GM18505 (cell line): ENCODE measurements around the gene NGFR.
"Not testable (repeated sequence)": the region's sequence is repeated elsewhere in the genome, so short reads cannot be mapped to it uniquely, and the experiment has no call there.

Experiments used
- ATAC-seq: cut with Tn5 transposase; IDR thresholded peaks from one replicate; pipeline ENCODE4 v1.9.1; 2021; ENCODE audit not compliant: unreplicated experiment
- POLR2A ChIP-seq: IDR thresholded peaks from 4 replicates; pipeline ENCODE4 v1.6.1; 2011; ENCODE audit warnings: borderline replicate concordance; ENCODE audit not compliant: insufficient read depth, insufficient read length; ENCODE audit errors: extremely low read depth

NGFR gene

DNA sequence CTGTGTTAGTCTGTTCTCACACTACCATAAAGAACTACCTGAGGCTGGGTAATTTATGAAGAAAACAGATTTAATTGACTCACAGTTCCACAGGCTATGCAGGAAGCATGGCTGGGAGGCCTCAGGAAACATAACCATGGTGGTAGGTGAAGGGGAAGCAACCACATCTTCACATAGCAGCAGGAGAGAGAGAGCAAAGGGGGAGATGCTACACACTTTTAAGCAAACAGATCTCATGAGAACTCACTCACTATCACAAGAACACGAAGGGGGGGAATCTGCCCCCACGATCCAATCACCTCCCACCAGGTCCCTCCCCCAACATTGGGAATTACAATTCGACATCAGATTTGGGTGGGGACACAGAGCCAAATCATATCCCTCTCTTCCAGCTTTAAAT lies 48.8 kb downstream of the NGFR start:
- ATAC-seq, result no peak
- TF ChIP-seq POLR2A, result no peak

DNA sequence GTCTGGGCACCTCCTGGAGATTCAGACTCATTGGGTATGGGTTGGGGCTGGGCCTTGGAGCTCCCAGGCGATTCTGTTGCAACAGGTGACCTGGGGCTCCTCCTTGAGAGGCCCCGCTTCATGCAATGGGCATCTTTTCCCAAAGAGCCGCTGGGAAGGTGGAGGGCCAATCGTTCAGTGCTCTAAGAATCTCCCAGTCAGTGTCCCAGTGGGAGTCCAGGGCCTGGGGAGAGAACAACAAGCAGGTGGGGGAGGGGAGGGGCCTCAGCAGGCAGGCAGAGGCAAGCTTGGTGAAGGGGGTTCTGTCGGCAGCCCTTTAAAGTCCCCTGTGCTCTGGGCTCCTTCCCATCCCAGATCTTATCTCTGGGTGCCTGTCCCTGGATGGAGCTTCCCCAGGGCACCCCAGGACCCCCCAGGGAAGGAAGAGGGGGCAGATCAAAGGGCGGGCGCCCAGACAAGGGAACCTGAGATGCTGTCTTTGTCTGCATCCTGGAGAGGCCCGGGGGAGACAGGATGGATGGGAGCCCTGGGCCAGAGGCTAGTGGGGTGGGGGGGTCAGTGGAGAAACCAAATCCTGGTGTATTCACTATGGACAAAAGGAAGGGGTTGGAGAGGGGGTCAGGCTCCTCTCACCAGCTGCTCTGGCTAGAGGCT lies 50.0 kb downstream of the NGFR start:
- no peak for ATAC-seq
- no peak for TF ChIP-seq POLR2A

- ATAC-seq, result no peak
- no peak for TF ChIP-seq POLR2A
Observed at GRCh38 chr17:49545806-49546545, 50.9 kb downstream of the NGFR start.

DNA sequence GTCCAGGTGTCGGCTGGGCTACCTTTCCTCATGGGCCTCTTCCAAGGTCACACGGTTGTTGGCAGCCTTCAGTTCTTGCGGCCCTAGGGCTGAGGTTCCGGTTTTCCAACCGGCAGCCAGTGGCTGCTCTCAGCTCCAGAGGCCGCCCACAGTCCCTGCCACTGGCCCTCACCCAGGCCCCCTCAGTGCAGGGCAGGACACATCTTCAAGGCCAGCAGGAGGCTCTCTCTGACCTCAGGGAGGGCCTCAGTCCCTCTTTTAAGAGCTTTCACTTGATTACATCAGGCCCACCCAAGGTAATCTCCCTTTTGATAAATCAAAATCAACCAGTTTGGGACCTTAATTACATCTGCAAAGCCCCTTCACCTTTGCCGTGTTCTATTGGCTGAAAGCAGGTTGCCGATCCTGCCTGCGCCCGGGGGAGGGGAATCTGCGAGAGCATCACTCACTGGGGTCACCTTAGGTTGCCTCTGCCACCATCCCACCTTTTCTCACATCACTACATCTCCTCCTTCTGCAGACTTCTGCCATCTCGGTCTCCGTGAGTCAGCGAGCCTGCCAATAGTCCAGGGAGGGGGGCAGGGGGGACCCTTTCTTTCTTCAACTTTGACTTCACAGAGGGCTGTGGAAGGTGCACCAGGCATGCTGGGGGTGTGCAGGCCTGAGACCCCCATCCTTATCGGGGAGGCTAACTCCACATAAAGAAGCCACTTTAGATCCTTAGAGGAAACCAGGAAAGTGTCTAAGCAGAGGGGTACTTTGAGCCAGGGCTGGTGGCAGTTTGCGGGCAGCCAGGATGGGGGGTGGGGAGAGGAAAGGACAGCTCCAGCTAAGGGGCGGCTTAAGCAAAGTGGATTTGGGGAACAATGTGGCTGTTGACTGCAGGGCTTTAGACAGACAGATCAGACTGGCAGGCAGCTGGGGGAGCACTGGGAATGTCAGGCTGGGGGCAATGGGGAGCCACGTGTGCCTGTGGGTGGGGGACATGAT lies 51.7 kb downstream of the NGFR start:
- TF ChIP-seq POLR2A, result no peak
- no peak for ATAC-seq

DNA sequence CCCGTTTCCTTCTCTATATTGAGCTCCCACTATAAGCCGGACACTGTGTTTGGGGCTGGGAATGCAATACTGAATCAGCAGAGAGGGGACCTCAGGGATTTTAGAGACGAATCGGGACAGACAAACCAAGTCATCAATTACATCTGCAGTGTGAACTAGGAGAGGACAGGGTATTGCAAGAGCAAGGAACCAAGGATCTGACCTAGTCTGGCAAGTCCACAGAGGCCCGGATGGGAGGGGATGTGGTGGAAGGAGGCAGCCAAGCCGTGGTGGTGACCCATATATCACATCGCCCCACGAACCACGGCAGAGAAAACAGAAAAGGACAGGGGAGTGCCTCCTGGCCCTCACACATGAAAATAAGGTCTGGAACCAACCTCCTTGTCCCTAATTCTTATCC lies 52.5 kb downstream of the NGFR start:
- no peak for TF ChIP-seq POLR2A
- no peak for ATAC-seq

DNA sequence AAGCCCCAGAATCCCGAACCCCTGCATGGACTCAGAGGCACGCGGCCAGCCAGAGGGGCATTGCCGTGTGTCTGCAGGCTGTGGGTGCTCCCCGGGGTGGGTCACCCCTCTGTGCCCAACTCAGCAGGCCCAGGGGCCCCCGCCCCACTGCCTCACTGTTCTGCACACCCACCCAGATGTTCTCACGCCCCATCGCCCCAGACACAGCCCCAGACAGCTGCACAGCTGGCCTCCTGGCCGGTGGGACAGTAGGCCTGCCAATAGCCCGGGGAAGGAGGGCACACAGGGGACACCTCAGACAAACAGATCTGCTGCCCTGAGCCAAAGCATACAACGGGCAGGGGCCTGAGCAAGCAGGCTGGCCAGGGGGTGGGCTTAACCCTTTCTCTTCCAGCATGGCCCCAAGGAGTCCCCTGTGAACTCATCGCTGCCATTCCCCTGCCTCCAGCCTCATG lies 53.0 kb downstream of the NGFR start:
- no peak for TF ChIP-seq POLR2A

GRCh38 chr17:49548506-49549310 lies 53.6 kb downstream of the NGFR start:
- TF ChIP-seq POLR2A, result no peak

More for the DNA sequence above, 53.0 kb downstream of the NGFR start:
- no peak for ATAC-seq

DNA sequence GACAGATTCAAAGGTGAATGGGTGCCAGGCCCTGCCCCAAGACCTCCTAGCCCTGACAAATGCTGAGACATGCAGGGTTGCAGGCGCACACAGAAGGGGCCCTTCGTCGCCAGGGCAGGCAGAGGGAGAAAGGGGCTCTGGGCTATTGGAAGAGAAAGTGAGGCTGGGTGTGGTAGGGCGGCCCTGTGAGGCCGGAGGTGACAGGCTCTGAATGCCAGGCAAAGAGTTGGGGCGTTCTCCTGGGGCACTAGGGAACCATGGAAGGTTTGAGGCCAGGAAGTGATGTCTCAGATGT lies 54.2 kb downstream of the NGFR start:
- no peak for TF ChIP-seq POLR2A
- ATAC-seq, result no peak

More at GRCh38 chr17:49548506-49549310, 53.6 kb downstream of the NGFR start:
- ATAC-seq, result no peak

GRCh38 chr17:49549691-49550678 lies 54.9 kb downstream of the NGFR start:
- ATAC-seq, result no peak

DNA sequence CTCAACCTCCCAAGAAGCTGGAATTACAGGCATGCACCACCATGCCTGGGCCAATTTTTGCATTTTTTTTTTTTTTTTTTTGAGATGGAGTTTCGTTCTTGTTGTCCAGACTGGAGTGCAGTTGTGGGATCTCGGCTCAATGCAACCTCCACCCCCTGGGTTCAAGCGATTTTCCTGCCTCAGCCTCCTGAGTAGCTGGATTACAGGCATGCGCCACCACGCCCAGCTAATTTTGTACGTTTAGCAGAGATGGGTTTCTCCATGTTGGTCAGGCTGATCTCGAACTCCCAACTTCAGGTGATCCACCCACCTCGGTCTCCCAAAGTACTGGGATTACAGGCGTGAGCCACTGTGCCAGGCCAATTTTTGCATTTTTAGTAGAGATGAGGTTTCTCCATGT lies 55.7 kb downstream of the NGFR start:
- not testable (repeated sequence) for ATAC-seq

More at GRCh38 chr17:49549691-49550678, 54.9 kb downstream of the NGFR start:
- no peak for TF ChIP-seq POLR2A

DNA sequence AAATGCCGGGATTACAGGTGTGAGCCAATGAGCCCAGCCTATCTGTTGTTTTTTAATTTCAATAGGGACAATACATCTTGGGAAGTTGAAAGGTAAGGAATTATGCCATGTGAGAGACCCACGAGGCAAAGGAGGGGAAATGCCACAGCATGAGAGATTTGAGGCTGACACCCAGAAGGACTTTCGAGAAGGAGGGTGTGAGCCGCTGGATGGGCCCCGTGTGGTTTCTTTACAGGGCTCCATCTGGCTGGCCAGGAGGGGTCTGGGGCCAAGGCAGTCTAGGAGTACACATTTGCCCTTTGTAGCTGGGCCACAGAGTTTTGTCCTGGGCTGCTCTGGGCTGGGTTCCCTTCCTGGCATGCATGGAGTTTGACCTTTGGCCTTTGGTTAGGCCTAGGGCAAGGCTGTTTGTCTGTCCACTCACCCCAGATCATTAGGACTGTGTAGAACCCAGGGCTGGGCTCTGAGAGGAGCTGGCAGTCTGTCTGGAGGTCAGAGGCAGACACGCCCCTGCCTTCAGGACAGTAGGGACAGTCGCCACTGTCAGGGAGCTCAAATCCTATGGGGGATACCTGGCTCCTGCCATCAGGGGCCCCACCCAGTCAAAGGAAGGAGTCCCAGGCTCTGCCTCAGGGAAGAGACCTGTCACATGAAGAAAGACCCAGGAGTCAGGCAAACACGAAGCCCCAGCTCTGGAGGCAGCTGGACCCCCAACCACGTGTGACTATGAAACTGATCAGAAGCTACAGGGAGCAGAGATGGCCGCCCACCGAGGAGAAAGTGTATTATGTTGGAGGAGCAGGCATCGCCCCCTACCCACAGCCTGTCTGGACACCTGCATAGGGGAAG lies 56.4 kb downstream of the NGFR start:
- ATAC-seq, result no peak
- no peak for TF ChIP-seq POLR2A
